Ovary (tissue), 9 donors: Measurements from ENCODE around the gene WWC1. TPM values are rescaled to one million over a fixed set of nuclear protein-coding genes. Genes with fewer than 3 reads are reported as not detected.

Experiments used
- DNase-seq, 5 donors: peaks; one replicate each; pipeline ENCODE4 v3.0.0-alpha.2; 2019 to 2020
- H3K27ac ChIP-seq, 2 donors: fragments of 200-600 bp; one replicate each; pipeline versions ENCODE4 v1.5.1 to v1.8.0; 2019 to 2022
- H3K27me3 ChIP-seq: fragments of 200-600 bp; one replicate; pipeline ENCODE4 v1.8.0; 2022
- H3K36me3 ChIP-seq: fragments of 200-600 bp; sonication (generic); one replicate; pipeline ENCODE4 v1.5.1; 2019
- H3K4me1 ChIP-seq: one replicate; pipeline ENCODE4 v1.8.1; 2013; ENCODE audit warnings: mild to moderate bottlenecking, moderate library complexity; ENCODE audit not compliant: insufficient read depth
- H3K4me3 ChIP-seq: fragments of 200-600 bp; sonication (generic); one replicate; pipeline ENCODE4 v1.5.1; 2017
- H3K9me3 ChIP-seq, 2 donors: fragments of 200-600 bp in 1 of 2; sonication (generic) in 1 of 2; one replicate each; pipeline versions ENCODE4 v1.5.1 to v1.8.1; 2013 to 2019; ENCODE audit warnings: mild to moderate bottlenecking in 1 of 2, moderate library complexity in 1 of 2
- CTCF ChIP-seq, 3 donors: fragments of 450-650 bp in 2 of 3; fragments of 200-600 bp in 1 of 3; IDR thresholded peaks; one replicate each; pipeline versions ENCODE4 v1.5.1 to v1.8.0; 2016 to 2022; ENCODE audit warnings: antibody characterized with exemption in 3 of 3, mild to moderate bottlenecking in 1 of 3
- EP300 ChIP-seq: sonication (generic); formaldehyde crosslinking; IDR thresholded peaks from one replicate; pipeline ENCODE4 v1.6.1; 2017; ENCODE audit warnings: antibody characterized with exemption
- POLR2A ChIP-seq: fragments of 450-650 bp; IDR thresholded peaks from one replicate; pipeline ENCODE4 v1.6.1; 2017; ENCODE audit warnings: antibody characterized with exemption, mild to moderate bottlenecking, moderate library complexity
- WGBS, 3 donors: extraction: QIAGEN DNeasy Blood & Tissue Kit in 1 of 3; methylation state at CpG; one replicate each; pipeline versions ENCODE4 v1.1.5 to v1.1.7; 2013 to 2017; 5-methylcytosine and 5-hydroxymethylcytosine counted together
- intact Hi-C, 4 donors: fragments of 100-400 bp; cut with DNase I; formaldehyde crosslinking; loops; one replicate each; pipeline versions ENCODE4 v1.11.0 to v1.15.1; 2022 to 2023
- polyA plus RNA-seq, 2 donors: library from polyadenylated mRNA; stranded (reverse); fragments of 200-250 nt in 1 of 2; fragments of 350-450 nt in 1 of 2; fragmentation: Illumina TruSeq in 1 of 2; extraction: RNeasy Lipid Tissue Mini Kit (QIAGEN cat#74804) in 1 of 2; gene quantifications; one replicate each; pipeline ENCODE4 v1.2.3, GENCODE V29; 2013 to 2014
- total RNA-seq, 7 donors: library from RNA; depleted of rRNA in 2 of 7; stranded (reverse); fragments of >200 nt in 2 of 7; fragmentation: NEBNext Ultra II Directional in 3 of 7; extraction: Animal tissue kit (Norgen Biotek cat#: 25700) in 3 of 7; gene quantifications; one replicate each; pipeline versions ENCODE4 v1.1.0 to v1.2.4, GENCODE V29; 2016 to 2023
- donor health status: DM: no; HTN: no; CAD: no; lungs with moderate emphysema.
- donor health status: DM: no; HTN: no; CAD: no.
- donor health status: Bipolar disorder and iron deficiency.
- donor health status: DM: yes; HTN: yes; CAD: no.
- donor health status: DM: no; HTN: no; CAD: no.
- donor health status: DM: yes; HTN: yes; CAD: no.

Gene WWC1
- total and polyA plus RNA-seq, 9 donors, result 0.58 to 60.3 (median 5.3) TPM

- intact Hi-C loops, result no loop called here
- no peak for DNase-seq
- no peaks in the 10 kb centered on the region for H3K36me3 ChIP-seq
- no peak for TF ChIP-seq POLR2A
- TF ChIP-seq CTCF (IDR thresholded peaks at IDR 0.05), result no peak
- TF ChIP-seq EP300, result no peak
- no peaks in the 10 kb centered on the region for H3K4me1 ChIP-seq
- H3K4me3 ChIP-seq, result no peak overlapping the region
- no peaks in the 10 kb centered on the region for H3K27me3 ChIP-seq
- H3K27ac ChIP-seq, result no peak overlapping the region
- no peaks in the 10 kb centered on the region for H3K9me3 ChIP-seq
- 91 to 97% (median 91%) methylated on average over 4 of the region's 4 CpGs for WGBS, 3 donors
Observed at GRCh38 chr5:168390491-168390890, 99.0 kb downstream of the WWC1 start.

- H3K4me3 ChIP-seq, result no peak overlapping the region
- WGBS, 3 donors, result 67 to 93% (median 91%) methylated on average over 3 of the region's 3 CpGs
- H3K27ac ChIP-seq, result no peak overlapping the region
- H3K4me1 ChIP-seq, result no peaks in the 10 kb centered on the region
- intact Hi-C loops, result no loop called here
- H3K9me3 ChIP-seq, result no peaks in the 10 kb centered on the region
- no peaks in the 10 kb centered on the region for H3K27me3 ChIP-seq
- no peak for TF ChIP-seq CTCF (IDR thresholded peaks at IDR 0.05)
- no peak for TF ChIP-seq POLR2A
- no peak for TF ChIP-seq EP300
- DNase-seq, result no peak
- no peaks in the 10 kb centered on the region for H3K36me3 ChIP-seq
Observed at GRCh38 chr5:168393773-168394172, 102.3 kb downstream of the WWC1 start.

- H3K36me3 ChIP-seq, result no peaks in the 10 kb centered on the region
- H3K9me3 ChIP-seq, result no peaks in the 10 kb centered on the region
- 83 to 88% (median 87%) methylated on average over 4 of the region's 4 CpGs for WGBS, 3 donors
- no peak overlapping the region for H3K4me3 ChIP-seq
- H3K4me1 ChIP-seq, result no peaks in the 10 kb centered on the region
- intact Hi-C loops, result no loop called here
- no peaks in the 10 kb centered on the region for H3K27me3 ChIP-seq
- H3K27ac ChIP-seq, result no peak overlapping the region
- TF ChIP-seq EP300 (no peak), CTCF (IDR thresholded peaks at IDR 0.05) (no peak), POLR2A (no peak)
- DNase-seq, result no peak
Observed at GRCh38 chr5:168400429-168401220, 109.2 kb downstream of the WWC1 start.

GRCh38 chr5:168401226-168401625 lies 109.8 kb downstream of the WWC1 start:
- Histone ChIP-seq H3K27me3 (no peaks in the 10 kb centered on the region), H3K9me3 (no peaks in the 10 kb centered on the region), H3K4me1 (no peaks in the 10 kb centered on the region), H3K27ac (no peak overlapping the region), H3K36me3 (no peaks in the 10 kb centered on the region), H3K4me3 (no peak overlapping the region)
- TF ChIP-seq EP300, result no peak
- no peak for TF ChIP-seq POLR2A
- no peak for TF ChIP-seq CTCF (IDR thresholded peaks at IDR 0.05)
- 67 to 74% (median 69%) methylated on average over 5 of the region's 5 CpGs for WGBS, 3 donors
- no peak for DNase-seq
- intact Hi-C loops, result no loop called here
